GM23338 (cell line): ENCODE data around the gene CNTROB.

Source experiments
- CTCF ChIP-seq, 2 experiments: fragments of 200-600 bp in 1 of 2; sonication (generic) in 1 of 2; conservative IDR thresholded peaks; 2 replicates each; pipeline versions ENCODE4 v1.5.1 to v1.6.1; 2016 to 2017; ENCODE audit warnings: antibody characterized with exemption in 2 of 2, low read depth in 2 of 2, mild to moderate bottlenecking in 2 of 2, moderate library complexity in 1 of 2
- ETS1 ChIP-seq: IDR thresholded peaks from 2 replicates; pipeline ENCODE4 v1.6.1; 2016; ENCODE audit warnings: antibody characterized with exemption
- EZH2 ChIP-seq: fragments of 200-600 bp; sonication (generic); IDR thresholded peaks from one replicate; pipeline ENCODE4 v1.8.0; 2017; ENCODE audit warnings: antibody characterized with exemption, mild to moderate bottlenecking, low read depth; ENCODE audit not compliant: unreplicated experiment
- EZH2phosphoT487 ChIP-seq: fragments of 200-600 bp; sonication (generic); IDR thresholded peaks from one replicate; pipeline ENCODE4 v1.8.1; 2018; ENCODE audit warnings: antibody characterized with exemption; ENCODE audit not compliant: unreplicated experiment
- JUNB ChIP-seq: IDR thresholded peaks from one replicate; pipeline ENCODE4 v1.6.1; 2016; ENCODE audit warnings: antibody characterized with exemption; ENCODE audit not compliant: unreplicated experiment
- POLR2AphosphoS5 ChIP-seq: IDR thresholded peaks from 2 replicates; pipeline ENCODE4 v1.6.1; 2016; ENCODE audit warnings: antibody characterized with exemption, low read depth
- REST ChIP-seq: IDR thresholded peaks from one replicate; pipeline ENCODE4 v1.6.1; 2018; ENCODE audit warnings: antibody characterized with exemption; ENCODE audit not compliant: unreplicated experiment

GRCh38 chr17:7915611-7916384 is 16.2 kb upstream of the CNTROB start, which contains the start of gene RNF227:
- TF ChIP-seq CTCF (conservative IDR thresholded peaks at IDR 0.05; ENCODE audit: low read depth in 2 of 2), result no peak
- no peak for TF ChIP-seq JUNB
- TF ChIP-seq REST, result no peak
- no peak for TF ChIP-seq EZH2
- TF ChIP-seq POLR2AphosphoS5, result no peak
- no peak for TF ChIP-seq ETS1
- no peak for TF ChIP-seq EZH2phosphoT487
